Tibial nerve (tissue), 4 donors: ENCODE measurements around the gene PLK5.

Source experiments
- CTCF ChIP-seq, 5 experiments: fragments of 200-600 bp in 3 of 5; fragments of 450-650 bp in 2 of 5; sonication (generic) in 3 of 5; IDR thresholded peaks; one replicate each; pipeline ENCODE4 v1.5.1; 2016 to 2019; ENCODE audit warnings: antibody characterized with exemption in 5 of 5, mild to moderate bottlenecking in 3 of 5, moderate library complexity in 2 of 5
- EP300 ChIP-seq, 2 donors: sonication (generic); formaldehyde crosslinking; IDR thresholded peaks; one replicate each; pipeline ENCODE4 v1.6.1; 2017; ENCODE audit warnings: antibody characterized with exemption in 2 of 2, mild to moderate bottlenecking in 1 of 2
- POLR2A ChIP-seq, 2 donors: fragments of 450-650 bp; IDR thresholded peaks; one replicate each; pipeline ENCODE4 v1.6.1; 2017; ENCODE audit warnings: antibody characterized with exemption in 2 of 2, mild to moderate bottlenecking in 2 of 2, moderate library complexity in 2 of 2

GRCh38 chr19:1497578-1498235 lies 26.2 kb upstream of the PLK5 start:
- TF ChIP-seq CTCF (IDR thresholded peaks at IDR 0.05) = no peak
- no peak for TF ChIP-seq EP300 (IDR thresholded peaks at IDR 0.05)
- no peak for TF ChIP-seq POLR2A (IDR thresholded peaks at IDR 0.05)
